ENCODE results near the gene KLHL15.

- TF ChIP-seq CTCF (IDR thresholded peaks at IDR 0.05) (no peak), POLR2A (IDR thresholded peaks at IDR 0.05) (no peak), POLR2AphosphoS5 (IDR thresholded peaks at IDR 0.05; ENCODE audit: insufficient read depth in 1 of 2, low read depth in 1 of 2) (no peak)
These were observed 36.5 kb upstream of the KLHL15 start for GRCh38 chrX:24063488-24063887.

Data from vagina (tissue), 2 donors.